IMR-90 (cell line): ENCODE results near the gene PPP3R2.

ENCODE experiments used
- CEBPB ChIP-seq: IDR thresholded peaks from 2 replicates; pipeline ENCODE4 v1.6.1; 2012; ENCODE audit warnings: low read depth, low read length, improper control_type of control experiment
- MAZ ChIP-seq: IDR thresholded peaks from 2 replicates; pipeline ENCODE4 v1.6.1; 2012; ENCODE audit warnings: low read depth, mild to moderate bottlenecking, low read length, improper control_type of control experiment, moderate library complexity, borderline replicate concordance
- NFE2L2 ChIP-seq: fragments of 150-350 bp; IDR thresholded peaks from 2 replicates; pipeline ENCODE4 v1.6.1; 2016; ENCODE audit warnings: low read depth, mild to moderate bottlenecking, low read length
- POLR2A ChIP-seq: IDR thresholded peaks from 2 replicates; pipeline ENCODE4 v1.6.1; 2012; ENCODE audit warnings: mild to moderate bottlenecking, low read depth, low read length
- RAD21 ChIP-seq: IDR thresholded peaks from 2 replicates; pipeline ENCODE4 v1.6.1; 2012; ENCODE audit warnings: low read length, improper control_type of control experiment
- RCOR1 ChIP-seq: IDR thresholded peaks from 2 replicates; pipeline ENCODE4 v1.6.1; 2012; ENCODE audit warnings: mild to moderate bottlenecking, low read length, improper control_type of control experiment; ENCODE audit not compliant: insufficient replicate concordance
- RFX5 ChIP-seq: IDR thresholded peaks from 2 replicates; pipeline ENCODE4 v1.8.0; 2012; ENCODE audit warnings: low read depth, mild to moderate bottlenecking, low read length, moderate library complexity
- USF2 ChIP-seq: fragments of 150-350 bp; IDR thresholded peaks from 2 replicates; pipeline ENCODE4 v1.6.1; 2017; ENCODE audit warnings: mild to moderate bottlenecking, antibody characterized with exemption, low read length, low read depth
- TF ChIP-seq, protein P1 (sequence below): conservative IDR thresholded peaks from 2 replicates; pipeline ENCODE4 v1.5.1; 2012; ENCODE audit warnings: mild to moderate bottlenecking, low read depth, low read length, improper control_type of control experiment

DNA sequence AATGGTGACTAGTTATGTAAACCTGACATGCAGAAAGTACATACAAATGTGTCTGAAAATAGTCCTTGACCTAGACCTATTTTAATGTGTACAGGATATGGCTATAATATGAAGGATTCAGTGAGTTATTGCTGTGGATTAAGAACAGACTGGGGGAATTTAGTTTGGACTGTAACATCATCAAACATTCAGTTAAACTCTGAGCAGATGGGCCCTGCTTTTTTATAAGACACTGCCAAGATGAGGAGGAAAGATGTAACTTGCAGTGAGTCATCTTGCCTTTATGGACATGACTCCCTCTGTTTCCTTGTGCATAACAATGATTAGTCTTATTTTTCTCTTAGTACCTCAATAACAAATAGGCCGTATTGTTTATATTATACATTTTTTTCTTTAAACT, 12.2 kb downstream of the PPP3R2 start:
- TF ChIP-seq MAZ (no peak), POLR2A (no peak), RFX5 (no peak), RAD21 (no peak), RCOR1 (no peak), NFE2L2 (no peak), USF2 (no peak), CEBPB (no peak)
- TF ChIP-seq, protein P1, sequence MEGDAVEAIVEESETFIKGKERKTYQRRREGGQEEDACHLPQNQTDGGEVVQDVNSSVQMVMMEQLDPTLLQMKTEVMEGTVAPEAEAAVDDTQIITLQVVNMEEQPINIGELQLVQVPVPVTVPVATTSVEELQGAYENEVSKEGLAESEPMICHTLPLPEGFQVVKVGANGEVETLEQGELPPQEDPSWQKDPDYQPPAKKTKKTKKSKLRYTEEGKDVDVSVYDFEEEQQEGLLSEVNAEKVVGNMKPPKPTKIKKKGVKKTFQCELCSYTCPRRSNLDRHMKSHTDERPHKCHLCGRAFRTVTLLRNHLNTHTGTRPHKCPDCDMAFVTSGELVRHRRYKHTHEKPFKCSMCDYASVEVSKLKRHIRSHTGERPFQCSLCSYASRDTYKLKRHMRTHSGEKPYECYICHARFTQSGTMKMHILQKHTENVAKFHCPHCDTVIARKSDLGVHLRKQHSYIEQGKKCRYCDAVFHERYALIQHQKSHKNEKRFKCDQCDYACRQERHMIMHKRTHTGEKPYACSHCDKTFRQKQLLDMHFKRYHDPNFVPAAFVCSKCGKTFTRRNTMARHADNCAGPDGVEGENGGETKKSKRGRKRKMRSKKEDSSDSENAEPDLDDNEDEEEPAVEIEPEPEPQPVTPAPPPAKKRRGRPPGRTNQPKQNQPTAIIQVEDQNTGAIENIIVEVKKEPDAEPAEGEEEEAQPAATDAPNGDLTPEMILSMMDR, result no peak
